Endothelial cell of umbilical vein (primary cell): ENCODE measurements around the gene GATD1. TPM values are rescaled to one million over a fixed set of nuclear protein-coding genes. Genes with fewer than 3 reads are reported as not detected.
A peak's percentile ranks its signal among the peaks of the same experiment; 100 is the strongest.

Experiments
- BruUV-seq: library from RNA; stranded (reverse); fragments of 400-500 nt; replicated peaks from 2 replicates; lab custom pipeline; 2021; lab: Mats Ljungman, UMichigan
- CTCF ChIA-PET: fragments of 300-600, 350-600 bp; sonication (Branson Sonifier 250); formaldehyde crosslinking; loops from one replicate; lab custom pipeline; 2021; ENCODE audit warnings: antibody characterized with exemption, inconsistent platforms; lab: Charles Lee
- POLR2A ChIA-PET: fragments of 300-600, 350-600 bp; sonication (Branson Sonifier 250); formaldehyde crosslinking; loops from one replicate; lab custom pipeline; 2021; ENCODE audit warnings: antibody characterized with exemption, inconsistent platforms; lab: Charles Lee
- DNase-seq: peaks from one replicate; pipeline ENCODE4 v3.0.0-alpha.2; 2011; ENCODE audit warnings: low read depth, low spot score
- FAIRE-seq: peaks from 2 replicates; lab custom pipeline; 2011; peaks lifted over from hg19 to GRCh38; lab: Jason Lieb, UNC
- H2AFZ ChIP-seq: 2 replicates; pipeline ENCODE4 v1.6.0; 2012; ENCODE audit warnings: low read depth, low read length, control low read depth, inconsistent platforms
- H3K27ac ChIP-seq: 2 replicates; pipeline ENCODE4 v1.5.1; 2011; ENCODE audit warnings: low read depth, mild to moderate bottlenecking, control low read depth, low read length, moderate library complexity; ENCODE audit not compliant: insufficient read depth
- H3K27me3 ChIP-seq, 2 experiments: 2 replicates each; pipeline versions ENCODE4 v1.6.0 to v1.6.1; 2011; ENCODE audit warnings: low read length in 2 of 2, mixed read lengths in 1 of 2; ENCODE audit not compliant: control insufficient read depth in 2 of 2, insufficient read depth in 2 of 2
- H3K36me3 ChIP-seq, 2 experiments: 2 replicates in 1 of 2; 3 replicates in 1 of 2; pipeline ENCODE4 v1.5.1; 2011; ENCODE audit warnings: low read length in 2 of 2, mild to moderate bottlenecking in 1 of 2, moderate library complexity in 1 of 2; ENCODE audit not compliant: control insufficient read depth in 2 of 2, insufficient read depth in 2 of 2; ENCODE audit errors: extremely low read depth in 1 of 2
- H3K4me1 ChIP-seq: 3 replicates; pipeline ENCODE4 v1.5.1; 2011; ENCODE audit warnings: mild to moderate bottlenecking, low read length; ENCODE audit not compliant: control insufficient read depth, insufficient read depth; ENCODE audit errors: extremely low read depth
- H3K4me2 ChIP-seq: 2 replicates; pipeline ENCODE4 v1.6.1; 2011; ENCODE audit warnings: low read length, control low read depth, mixed read lengths; ENCODE audit not compliant: insufficient read depth
- H3K4me3 ChIP-seq, 3 experiments: fragments of 200-600 bp in 1 of 3; sonication (generic), shearing (Covaris generic) in 1 of 3; replicated peaks in 1 of 3; 2 replicates each; pipeline ENCODE4 v1.5.1; 2011 to 2016; ENCODE audit warnings: control low read depth in 3 of 3, low read length in 3 of 3, mild to moderate bottlenecking in 2 of 3, inconsistent platforms in 1 of 3, low read depth in 1 of 3, moderate library complexity in 1 of 3; ENCODE audit not compliant: insufficient read depth in 1 of 3
- H3K79me2 ChIP-seq: 2 replicates; pipeline ENCODE4 v1.6.0; 2012; ENCODE audit warnings: low read length, inconsistent platforms; ENCODE audit not compliant: control insufficient read depth, insufficient read depth
- H3K9ac ChIP-seq: replicated peaks from 2 replicates; pipeline ENCODE3; 2011; ENCODE audit warnings: low read length, control low read depth; ENCODE audit not compliant: insufficient read depth; ENCODE audit errors: extremely low read depth
- H3K9me1 ChIP-seq: replicated peaks from 3 replicates; pipeline ENCODE4 v1.6.0; 2011; ENCODE audit warnings: mild to moderate bottlenecking, low read length; ENCODE audit not compliant: control insufficient read depth, insufficient read depth; ENCODE audit errors: extremely low read depth
- H3K9me3 ChIP-seq: replicated peaks from 2 replicates; pipeline ENCODE4 v1.5.1; 2012; ENCODE audit warnings: low read length, inconsistent platforms; ENCODE audit not compliant: control insufficient read depth, insufficient read depth
- H4K20me1 ChIP-seq: replicated peaks from 2 replicates; pipeline ENCODE3; 2011; ENCODE audit warnings: mild to moderate bottlenecking, low read length; ENCODE audit not compliant: control insufficient read depth, insufficient read depth; ENCODE audit errors: extremely low read depth
- CTCF ChIP-seq, 2 donors: IDR thresholded peaks; 1 replicate in 1 of 2; 2 replicates in 1 of 2; pipeline ENCODE4 v1.5.1; 2011; ENCODE audit warnings: low read length in 2 of 2, mild to moderate bottlenecking in 2 of 2, moderate library complexity in 2 of 2, control low read depth in 1 of 2, inconsistent platforms in 1 of 2, low read depth in 1 of 2; ENCODE audit not compliant: insufficient read depth in 1 of 2; ENCODE audit errors: extremely low read depth in 1 of 2
- EZH2 ChIP-seq: IDR thresholded peaks from 2 replicates; pipeline ENCODE4 v1.6.1; 2012; ENCODE audit warnings: borderline replicate concordance, low read depth, mild to moderate bottlenecking, moderate library complexity, low read length, inconsistent platforms; ENCODE audit not compliant: severe bottlenecking
- FOS ChIP-seq: IDR thresholded peaks from 2 replicates; pipeline ENCODE4 v1.6.1; 2011; ENCODE audit warnings: mild to moderate bottlenecking, low read length, moderate library complexity, borderline replicate concordance; ENCODE audit not compliant: insufficient read depth
- GATA2 ChIP-seq: IDR thresholded peaks from 2 replicates; pipeline ENCODE4 v1.7.0; 2011; ENCODE audit warnings: low read depth, mild to moderate bottlenecking, moderate library complexity, mixed read lengths, low read length; ENCODE audit not compliant: insufficient read length, insufficient read depth
- JUN ChIP-seq: IDR thresholded peaks from 2 replicates; pipeline ENCODE4 v1.6.1; 2011; ENCODE audit warnings: borderline replicate concordance, low read depth; ENCODE audit not compliant: insufficient read length, insufficient read depth
- MAX ChIP-seq: IDR thresholded peaks from 2 replicates; pipeline ENCODE4 v1.6.1; 2011; ENCODE audit not compliant: insufficient read depth, insufficient read length
- MYC ChIP-seq: IDR thresholded peaks from one replicate; pipeline ENCODE4 v1.6.1; 2011; ENCODE audit warnings: mild to moderate bottlenecking, low read depth, low read length
- POLR2A ChIP-seq: IDR thresholded peaks from 2 replicates; pipeline ENCODE4 v1.6.1; 2012; ENCODE audit warnings: low read depth, mild to moderate bottlenecking, control low read depth, low read length
- POLR2AphosphoS5 ChIP-seq: IDR thresholded peaks from 2 replicates; pipeline ENCODE4 v1.6.1; 2012; ENCODE audit warnings: low read depth, mild to moderate bottlenecking, control low read depth, low read length, moderate library complexity; ENCODE audit not compliant: insufficient read depth
- dilution Hi-C: fragments of 300-500 bp; cut with MboI; formaldehyde crosslinking; loops from one replicate; pipeline ENCODE4 v1.15.0; 2019; ENCODE audit warnings: low sequenced_read_pairs; ENCODE audit not compliant: extremely low pct_ligation_motif_present
- intact Hi-C: fragments of 100-400 bp; cut with micrococcal nuclease; formaldehyde crosslinking; loops from one replicate; pipeline ENCODE4 v1.10.0; 2022
- polyA plus RNA-seq, 4 experiments: library from polyadenylated mRNA; depleted of rRNA in 3 of 4; stranded (reverse) in 3 of 4; unstranded in 1 of 4; fragments of >200 nt; gene quantifications; 2 replicates each; pipeline versions ENCODE4 v1.2.1 to v1.2.3, GENCODE V29; 2011 to 2012; ENCODE audit warnings: missing spikeins in 1 of 4
- total RNA-seq: library from RNA; stranded (reverse); gene quantifications from 2 replicates; pipeline ENCODE4 v1.2.3, GENCODE V29; 2021

GATD1 gene
- total and polyA plus RNA-seq, 2 donors (not counting 3 experiments of a cell fraction or from before 2014, with no cell fraction given), result 70.6 to 83.1 TPM

- H3K9me1 ChIP-seq, result no peaks in the 10 kb centered on the region
- peaks cover 22 to 23% of the 10 kb centered on the region in 2 experiments for H3K27me3 ChIP-seq
- no peak overlapping the region for H2AFZ ChIP-seq
- POLR2A ChIA-PET, result no interaction called here
- TF ChIP-seq CTCF (IDR thresholded peaks at IDR 0.05; ENCODE audit: extremely low read depth in 1 of 2, insufficient read depth in 1 of 2, low read depth in 1 of 2, low read length in 2 of 2) (peak; percentile 48 to 50), MYC (no peak), GATA2 (no peak), EZH2 (no peak), POLR2AphosphoS5 (no peak), POLR2A (no peak), JUN (no peak), MAX (no peak), FOS (no peak)
- dilution Hi-C loops (no loop called here), intact Hi-C loops (loop anchor here (1.0 kb wide), 1 partner anchor 61 kb away; no protein-coding TSS in a partner anchor)
- no peaks in the 10 kb centered on the region for H3K36me3 ChIP-seq
- CTCF ChIA-PET, result interaction anchor here (0.9 to 3.9 kb wide), 14 partner anchors 12 to 169 kb away, joined by 3 to 36 read pairs (median 5); partner anchors contain the start of genes DEAF1, EPS8L2, TALDO1 and TMEM80
- FAIRE-seq (peak; percentile 96), DNase-seq (peak; percentile 50)
- H3K9ac ChIP-seq, result no peak overlapping the region
- no peak overlapping the region for H3K4me3 ChIP-seq
- peaks cover 3% of the 10 kb centered on the region for H3K4me1 ChIP-seq
- no peak overlapping the region for H3K27ac ChIP-seq
- H3K79me2 ChIP-seq, result no peaks in the 10 kb centered on the region
- no peaks in the 10 kb centered on the region for H3K9me3 ChIP-seq
- H3K4me2 ChIP-seq, result no peak overlapping the region
- no peaks in the 10 kb centered on the region for H4K20me1 ChIP-seq
- BruUV-seq, result no TSS peak
Observed at GRCh38 chr11:723120-723883, 54.0 kb downstream of the GATD1 start.
